OCI-M2 (cell line): ENCODE results near the gene CHAC1.
"Not testable (repeated sequence)": the region's sequence is repeated elsewhere in the genome, so short reads cannot be mapped to it uniquely, and the experiment has no call there.

Source experiments
- DNase-seq: peaks from one replicate; lab custom pipeline; 2025; ENCODE audit not compliant: unreplicated experiment; lab: John Stamatoyannopoulos, UW

CHAC1 gene

DNA sequence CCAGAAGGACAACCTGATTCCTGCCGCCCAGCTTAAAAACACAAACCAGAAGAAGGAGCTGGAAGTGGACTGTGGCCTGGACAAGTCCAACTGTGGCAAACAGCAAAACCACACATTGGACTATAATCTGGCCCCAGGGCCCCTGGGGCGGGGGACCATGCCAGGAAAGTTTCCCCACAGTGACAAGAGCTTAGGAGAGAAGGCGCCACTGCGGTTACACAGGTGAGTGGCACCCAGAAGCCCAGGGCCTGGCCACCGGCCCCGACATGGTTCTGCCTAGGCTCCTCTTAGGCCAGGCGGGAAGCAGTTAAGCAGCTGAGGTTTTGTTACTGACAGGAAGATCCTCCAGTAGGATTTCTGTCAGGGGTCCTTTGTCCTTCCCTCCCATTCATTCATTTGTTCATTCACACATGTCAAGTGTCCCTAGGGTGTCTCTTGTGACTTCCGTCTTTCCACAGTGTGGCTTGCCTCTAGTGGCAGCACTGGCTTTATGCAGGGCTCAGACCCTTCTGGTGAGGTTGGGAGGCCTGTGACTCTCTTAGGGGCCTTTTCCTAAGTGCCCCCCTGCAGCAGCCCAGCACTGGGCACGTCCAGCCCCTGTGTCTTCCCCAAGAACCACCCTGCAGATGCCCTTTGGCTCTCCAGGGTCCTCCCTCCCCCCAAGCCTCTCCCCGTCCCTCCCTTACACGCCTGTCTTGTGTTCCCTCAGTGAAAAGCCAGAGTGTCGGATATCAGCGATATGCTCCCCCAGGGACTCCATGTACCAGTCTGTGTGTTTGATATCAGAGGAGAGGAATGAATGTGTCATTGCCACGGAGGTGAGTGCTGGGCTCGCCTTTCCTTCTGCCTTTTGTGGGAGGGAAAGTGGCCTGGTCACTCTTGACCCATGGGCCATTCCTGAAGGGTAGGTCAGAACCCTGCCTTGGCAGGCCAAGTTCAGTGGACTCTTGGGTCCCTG, 16.3 kb upstream of the CHAC1 start:
- DNase-seq, result no peak

DNA sequence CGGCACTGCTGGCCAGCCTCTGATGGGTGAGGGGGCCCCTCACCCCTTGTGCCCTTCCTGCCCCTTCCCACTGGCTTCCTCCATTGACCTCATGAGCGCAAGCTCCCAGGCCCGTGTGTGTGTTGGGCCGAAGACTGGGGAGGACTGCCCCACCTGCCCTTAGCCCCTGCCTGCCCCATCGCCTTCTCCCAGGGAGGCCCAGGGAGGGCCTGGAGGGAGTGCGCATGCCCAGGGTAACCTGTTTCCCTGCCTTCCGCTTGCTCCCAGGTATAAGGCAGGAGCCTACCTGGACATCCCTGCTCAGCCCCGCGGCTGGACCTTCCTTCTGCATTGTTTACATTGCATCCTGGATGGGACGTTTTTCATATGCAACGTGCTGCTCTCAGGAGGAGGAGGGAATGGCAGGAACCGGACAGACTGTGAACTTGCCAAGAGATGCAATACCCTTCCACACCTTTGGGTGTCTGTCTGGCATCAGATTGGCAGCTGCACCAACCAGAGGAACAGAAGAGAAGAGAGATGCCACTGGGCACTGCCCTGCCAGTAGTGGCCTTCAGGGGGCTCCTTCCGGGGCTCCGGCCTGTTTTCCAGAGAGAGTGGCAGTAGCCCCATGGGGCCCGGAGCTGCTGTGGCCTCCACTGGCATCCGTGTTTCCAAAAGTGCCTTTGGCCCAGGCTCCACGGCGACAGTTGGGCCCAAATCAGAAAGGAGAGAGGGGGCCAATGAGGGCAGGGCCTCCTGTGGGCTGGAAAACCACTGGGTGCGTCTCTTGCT, 15.3 kb upstream of the CHAC1 start:
- DNase-seq, result no peak

DNA sequence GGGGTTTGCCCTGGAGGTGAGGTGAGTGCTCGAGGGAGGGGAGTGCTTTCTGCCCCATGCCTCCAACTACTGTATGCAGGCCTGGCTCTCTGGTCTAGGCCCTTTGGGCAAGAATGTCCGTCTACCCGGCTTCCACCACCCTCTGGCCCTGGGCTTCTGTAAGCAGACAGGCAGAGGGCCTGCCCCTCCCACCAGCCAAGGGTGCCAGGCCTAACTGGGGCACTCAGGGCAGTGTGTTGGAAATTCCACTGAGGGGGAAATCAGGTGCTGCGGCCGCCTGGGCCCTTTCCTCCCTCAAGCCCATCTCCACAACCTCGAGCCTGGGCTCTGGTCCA, 14.8 kb upstream of the CHAC1 start:
- no peak for DNase-seq

DNA sequence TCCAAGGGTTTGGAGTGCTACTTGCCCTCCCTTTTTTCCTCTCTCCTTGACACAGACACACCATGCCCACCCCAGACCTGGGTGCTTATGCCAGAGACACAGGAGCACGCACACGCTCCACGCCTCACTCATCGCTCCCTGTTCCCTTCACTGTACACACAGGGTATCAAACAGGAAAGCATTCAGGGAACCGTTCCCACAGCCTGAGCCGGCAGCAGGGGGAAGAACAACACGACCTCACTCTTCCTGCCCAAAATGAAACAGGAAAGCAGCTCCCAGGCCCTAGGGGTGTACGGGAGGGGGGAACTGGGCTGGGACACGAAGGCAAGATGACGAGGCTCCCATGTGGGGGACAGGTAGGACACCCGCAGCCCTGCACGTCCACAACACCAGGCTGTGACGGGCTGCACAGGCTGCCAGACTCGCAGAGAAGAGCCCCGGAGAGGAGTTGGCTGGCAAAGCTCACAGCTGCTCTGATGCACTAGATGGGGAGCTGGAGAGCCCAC, 12.9 kb upstream of the CHAC1 start:
- DNase-seq, result no peak

DNA sequence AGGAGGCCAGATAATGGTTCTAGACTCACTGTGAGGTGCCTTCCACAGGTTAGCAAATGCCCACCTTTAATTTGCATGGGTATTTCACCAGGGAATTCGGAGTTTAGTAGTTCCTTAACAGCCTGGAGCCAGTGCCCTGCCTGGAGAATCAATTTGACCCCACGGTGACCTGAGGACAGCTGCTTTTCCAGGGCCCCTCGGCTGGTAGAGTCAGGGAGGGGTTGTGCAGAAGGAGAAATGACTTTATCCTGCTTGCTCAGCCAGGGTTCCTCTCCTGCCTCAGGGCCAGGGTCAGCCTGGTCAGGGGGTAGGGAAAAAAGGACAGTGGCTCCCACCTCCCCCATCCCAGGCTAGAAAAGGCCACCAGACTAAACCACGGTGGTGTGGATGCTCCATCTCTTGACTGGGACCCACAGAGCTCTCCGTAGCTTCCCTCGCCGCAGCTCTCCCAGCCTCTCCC, 12.2 kb upstream of the CHAC1 start:
- no peak for DNase-seq

DNA sequence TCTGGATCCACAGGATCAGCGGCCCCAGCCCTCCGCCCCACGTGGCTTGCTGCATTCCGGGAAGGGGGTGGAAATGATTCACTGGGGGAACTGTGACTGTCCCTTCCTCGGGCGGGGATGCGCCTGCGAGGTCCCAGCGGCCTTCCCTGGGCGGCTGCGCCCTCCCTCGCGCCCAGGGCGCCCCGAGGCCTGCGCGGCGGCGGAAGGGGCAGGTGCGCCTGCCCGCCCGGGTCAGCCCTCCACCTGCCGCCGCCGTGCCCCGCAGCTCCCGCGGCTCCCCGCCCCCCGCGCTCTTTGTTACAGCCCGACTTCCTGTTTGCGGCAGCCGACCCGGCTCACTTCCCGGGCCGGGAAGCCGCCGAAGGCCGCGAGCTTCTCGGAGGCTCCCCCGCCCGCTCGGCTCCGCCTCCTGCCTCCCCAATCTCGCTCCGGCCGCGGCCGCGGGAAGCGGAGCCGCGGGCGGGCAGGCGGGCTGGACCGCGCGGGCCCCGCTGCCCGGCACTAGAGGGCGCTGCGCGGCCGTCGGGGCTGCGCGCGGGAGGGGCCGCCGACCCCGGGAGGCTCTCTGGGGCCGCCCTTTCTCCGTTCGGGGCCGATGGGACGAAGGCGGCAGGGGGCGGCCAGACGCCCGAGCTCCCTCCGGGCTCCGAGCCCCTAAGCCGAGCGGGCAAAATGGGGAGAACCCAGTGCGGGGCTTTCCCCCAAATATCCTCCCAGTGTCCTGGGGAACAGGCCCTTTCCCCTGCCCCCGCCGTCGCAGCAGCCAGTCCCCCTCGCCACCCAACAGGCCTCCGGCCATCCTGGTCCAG, 11.5 kb upstream of the CHAC1 start:
- DNase-seq, result no peak

DNA sequence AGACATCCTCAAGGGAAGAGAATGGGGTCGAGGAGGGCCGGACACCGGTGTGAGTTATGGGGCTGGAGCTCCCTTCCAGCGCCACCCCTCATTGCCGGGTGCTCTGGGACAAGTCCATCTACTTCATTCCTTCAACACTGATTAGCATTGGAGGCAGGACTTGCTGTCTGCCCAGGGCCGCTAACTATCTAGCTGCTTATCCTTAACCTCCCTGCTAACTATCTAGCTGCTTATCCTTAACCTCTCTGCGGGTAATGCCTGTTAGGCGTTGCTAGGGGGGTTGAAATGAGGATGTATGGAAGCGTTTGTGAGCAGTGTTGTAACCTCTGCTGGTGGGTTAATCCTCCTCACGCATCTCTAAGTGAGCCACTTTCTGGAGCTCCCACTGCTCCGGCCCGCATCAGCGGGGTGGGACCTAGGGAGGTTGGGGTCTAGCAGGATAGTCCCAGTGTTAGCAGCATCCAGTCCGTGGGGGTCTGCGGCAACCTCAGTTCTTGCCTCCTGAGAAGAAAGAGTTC, 10.9 kb upstream of the CHAC1 start:
- no peak for DNase-seq

DNA sequence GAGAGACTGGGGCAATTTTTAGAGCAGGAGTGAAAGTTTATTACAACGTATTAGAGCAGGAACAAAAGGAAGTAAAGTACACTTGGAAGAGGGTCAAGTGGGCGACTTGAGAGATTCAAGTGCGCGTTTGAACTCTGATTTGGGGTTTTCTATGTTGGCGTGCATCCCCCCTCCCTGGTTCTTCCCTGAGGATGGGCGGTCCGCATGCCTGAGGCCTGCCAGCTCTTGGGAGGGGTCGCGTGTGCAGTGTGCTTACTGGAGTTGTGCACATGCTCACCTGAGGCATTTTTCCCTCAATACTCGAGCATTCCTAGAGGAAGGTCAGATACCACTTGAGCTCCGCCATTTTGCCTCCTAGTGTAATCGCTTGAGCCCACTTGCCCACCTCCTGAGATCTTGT, 10.4 kb upstream of the CHAC1 start:
- DNase-seq, result no peak

DNA sequence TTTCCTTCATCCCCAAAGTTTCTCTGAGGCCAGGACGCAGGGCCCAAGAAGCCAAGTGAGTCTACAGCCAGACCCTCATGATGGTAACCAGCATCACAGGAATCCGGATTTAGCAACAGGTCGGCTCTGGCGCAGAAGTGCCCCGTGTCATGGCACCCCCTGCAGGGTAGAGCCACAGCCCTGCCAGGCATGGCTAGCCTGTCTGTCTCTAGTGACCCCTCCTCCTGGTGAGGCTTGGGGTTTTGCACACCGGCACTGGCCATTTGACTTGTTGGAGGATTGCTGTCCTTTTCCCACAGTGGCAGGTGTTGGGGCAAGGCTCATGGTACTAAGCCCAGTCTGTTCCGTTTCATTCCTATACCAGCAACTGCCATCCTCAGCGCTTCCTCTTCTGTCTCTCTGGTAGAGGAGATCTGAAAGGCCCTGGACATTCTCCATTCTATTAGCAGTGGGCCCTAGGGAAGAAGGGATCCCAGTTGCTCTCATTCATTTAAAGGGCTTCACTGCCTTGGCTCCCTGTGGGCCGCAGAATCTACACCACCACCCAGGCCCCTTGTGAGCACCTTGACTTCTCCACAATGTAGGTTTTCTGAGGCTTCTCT, 9.4 kb upstream of the CHAC1 start:
- DNase-seq, result no peak

DNA sequence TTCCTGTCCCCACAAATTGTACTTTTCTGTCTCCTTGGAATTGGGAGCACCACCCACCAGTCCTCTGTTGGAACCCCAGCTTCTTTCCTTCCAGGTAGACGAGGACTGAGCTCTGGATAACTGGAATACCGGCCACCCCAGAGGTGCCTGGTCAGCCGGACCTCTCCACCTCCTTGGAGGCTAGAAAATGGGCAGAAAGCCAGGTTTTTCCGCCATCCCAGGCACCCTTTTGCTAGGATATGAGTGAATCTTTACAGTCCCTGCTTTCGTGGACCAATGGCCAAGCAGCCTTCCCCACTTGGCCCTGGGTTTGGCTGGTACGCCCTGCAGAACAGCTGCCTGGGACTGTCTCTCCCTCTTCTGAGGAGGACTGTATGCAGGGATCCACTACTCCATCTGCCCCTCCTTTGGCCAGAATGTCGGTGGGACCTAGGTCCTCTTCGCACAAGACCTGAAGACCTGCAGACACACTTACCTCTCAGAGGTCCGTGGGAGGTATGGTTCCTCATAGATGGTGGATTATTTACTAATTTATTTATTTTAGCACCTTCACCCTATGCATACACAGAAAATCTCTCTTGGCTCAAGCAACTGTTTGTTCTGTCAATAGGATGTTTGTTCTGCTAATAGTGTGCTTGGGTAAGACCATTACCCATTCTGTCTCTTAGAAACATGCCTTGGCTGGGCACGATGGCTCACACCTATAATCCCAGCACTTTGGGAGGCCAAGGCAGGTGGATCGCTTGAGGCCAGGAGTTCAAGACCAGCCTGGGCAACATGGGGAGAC, 8.6 kb upstream of the CHAC1 start:
- DNase-seq, result no peak

DNA sequence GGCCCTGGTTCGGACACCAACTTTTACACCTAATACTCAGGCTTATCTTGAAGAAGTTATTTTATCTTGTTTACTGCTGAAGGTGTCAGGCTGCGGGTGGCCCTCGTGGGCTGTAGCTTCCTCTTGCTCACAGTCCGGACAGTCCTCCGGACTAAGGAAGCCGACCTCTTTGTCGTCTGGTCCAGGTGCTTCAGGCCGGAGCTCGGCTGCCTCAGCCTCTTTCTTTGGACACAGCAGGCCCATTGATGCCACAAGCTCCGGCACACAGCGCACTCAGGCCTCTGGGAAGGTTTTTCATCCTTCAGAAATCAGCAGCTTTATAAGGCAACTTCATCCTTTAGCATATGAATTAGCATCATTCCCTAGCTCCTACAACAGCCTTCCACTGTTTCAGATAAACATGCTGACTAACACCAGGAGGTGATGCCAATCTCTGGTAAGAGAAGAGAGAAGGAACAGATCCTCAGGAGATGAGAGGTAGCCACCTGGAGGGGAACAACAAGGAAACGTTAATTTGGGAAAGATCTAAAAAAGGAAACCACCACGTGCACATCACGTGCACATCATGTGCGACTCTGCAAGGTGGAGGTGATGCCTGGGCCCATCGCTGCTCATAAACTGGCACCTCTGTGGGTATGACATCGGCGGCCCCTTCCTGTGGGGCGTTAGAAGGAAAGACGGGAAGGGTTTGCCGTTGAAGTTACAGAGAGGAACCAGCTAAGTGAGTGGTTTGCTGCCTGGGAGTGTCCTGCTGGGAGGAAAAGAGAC, 4.4 kb upstream of the CHAC1 start:
- DNase-seq, result no peak

DNA sequence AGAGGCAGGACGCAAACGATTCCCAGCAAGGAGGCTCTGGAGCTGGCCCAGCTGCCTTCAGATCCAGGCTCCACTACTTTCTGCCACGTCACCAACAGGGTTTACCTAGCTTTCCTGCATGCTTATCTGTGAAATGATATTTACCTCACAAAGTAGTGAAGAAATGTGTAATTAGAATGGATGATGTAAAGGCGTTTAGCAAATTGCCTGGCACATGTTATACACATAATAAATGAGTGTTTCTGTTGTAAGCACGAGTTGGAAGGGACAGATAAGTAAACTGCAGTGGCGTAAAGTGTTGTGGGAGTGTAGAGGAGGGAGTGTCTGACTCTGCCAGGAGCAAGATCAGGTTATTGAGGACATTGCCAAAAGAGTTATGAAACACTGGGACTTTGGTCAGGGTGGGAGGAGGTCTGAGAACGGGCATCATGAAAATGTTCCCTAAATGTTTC, 3.5 kb upstream of the CHAC1 start:
- no peak for DNase-seq

DNA sequence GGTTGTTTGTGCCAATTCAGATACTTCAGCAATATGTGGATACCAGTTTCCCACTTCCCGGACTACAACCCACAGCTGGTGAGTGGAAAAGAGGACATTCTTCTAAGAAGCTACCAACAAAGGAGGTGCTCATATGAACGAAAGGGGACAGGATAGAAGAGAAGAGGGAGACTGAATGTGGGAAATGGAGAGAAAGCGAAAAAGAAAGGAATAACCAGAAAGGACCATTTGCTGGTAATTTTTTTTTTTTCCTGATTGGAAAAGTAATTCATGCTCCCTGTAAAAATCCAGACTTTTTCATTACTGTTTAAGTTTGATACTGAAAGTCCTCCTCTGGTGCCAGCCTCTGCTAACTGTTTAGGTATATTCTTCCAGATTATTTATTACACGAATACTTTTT, 1.5 kb upstream of the CHAC1 start:
- no peak for DNase-seq

DNA sequence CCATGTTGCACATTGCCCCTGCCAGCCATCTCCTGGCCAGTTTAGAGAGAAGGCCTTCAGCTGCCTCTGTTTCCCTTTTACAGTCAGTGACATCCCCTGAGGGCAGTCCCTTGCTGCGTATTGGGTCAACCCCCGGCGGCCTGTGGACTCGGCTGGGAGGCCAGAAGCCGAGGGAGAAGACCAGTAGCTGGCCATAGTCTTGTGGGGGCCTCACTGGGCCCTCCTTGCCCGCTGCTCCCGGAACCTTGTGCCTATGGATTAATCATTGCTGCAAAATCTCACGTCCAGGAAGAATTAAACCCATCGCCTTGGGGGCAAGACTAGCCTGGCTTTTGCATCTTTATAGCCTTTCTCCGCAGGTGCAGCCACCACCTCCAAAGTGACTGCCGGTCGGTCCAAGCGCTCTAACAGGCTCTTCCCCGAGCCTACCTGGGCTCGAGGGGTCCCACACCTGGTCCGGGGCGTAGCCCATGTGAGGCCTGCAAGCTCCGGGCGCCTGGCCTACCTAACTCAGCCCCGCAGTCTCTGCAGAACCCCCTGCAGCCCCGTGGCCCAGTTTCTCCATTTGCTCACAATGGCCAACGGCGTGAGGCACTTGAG, 870 bp upstream of the CHAC1 start:
- DNase-seq, result no peak

DNA sequence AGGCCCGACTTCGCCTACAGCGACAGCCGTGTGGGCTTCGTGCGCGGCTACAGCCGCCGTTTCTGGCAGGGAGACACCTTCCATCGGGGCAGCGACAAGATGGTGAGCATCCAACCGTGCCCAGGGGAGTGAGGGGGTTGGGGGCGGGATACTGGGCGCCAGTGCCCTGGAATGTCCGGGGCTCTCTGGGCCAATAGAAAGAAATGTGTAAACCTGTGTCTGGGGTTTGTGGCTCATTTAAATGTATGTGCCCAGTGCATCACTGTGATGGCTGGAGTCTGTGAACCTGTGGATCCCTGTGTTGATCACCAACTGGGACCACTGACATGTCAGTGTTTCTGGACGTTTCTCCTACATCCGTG, 423 bp downstream of the CHAC1 start:
- no peak for DNase-seq

DNA sequence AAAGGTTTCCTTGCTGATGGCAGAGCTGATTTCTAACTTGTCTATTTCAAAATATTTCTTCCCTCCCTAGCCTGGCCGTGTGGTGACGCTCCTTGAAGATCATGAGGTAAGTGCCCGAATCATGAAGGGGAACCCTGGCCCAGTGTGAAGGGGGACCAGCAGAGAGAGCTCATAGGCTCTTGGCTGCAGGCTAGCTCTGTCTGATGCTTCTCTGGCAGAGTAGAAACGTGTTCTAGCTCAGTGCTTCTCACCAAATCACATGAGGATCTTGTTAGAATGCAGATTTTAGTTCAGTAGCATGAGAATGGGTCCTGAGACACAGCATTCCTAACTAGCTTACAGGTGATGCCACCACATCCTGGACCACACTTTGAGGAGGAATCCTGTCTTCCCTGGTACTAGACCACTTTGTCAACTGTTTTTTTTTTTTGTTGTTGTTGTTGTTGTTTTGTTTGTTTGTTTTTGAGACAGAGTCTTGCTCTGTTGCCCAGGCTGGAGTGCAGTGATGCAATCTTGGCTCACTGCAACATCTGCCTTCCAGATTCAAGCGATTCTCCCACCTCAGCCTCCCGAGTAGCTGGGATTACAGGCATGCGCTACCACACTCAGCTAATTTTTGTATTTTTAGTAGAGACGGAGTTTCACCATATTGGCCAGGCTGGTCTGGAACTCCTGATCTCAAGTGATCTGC, 1.0 kb downstream of the CHAC1 start:
- not testable (repeated sequence) for DNase-seq

DNA sequence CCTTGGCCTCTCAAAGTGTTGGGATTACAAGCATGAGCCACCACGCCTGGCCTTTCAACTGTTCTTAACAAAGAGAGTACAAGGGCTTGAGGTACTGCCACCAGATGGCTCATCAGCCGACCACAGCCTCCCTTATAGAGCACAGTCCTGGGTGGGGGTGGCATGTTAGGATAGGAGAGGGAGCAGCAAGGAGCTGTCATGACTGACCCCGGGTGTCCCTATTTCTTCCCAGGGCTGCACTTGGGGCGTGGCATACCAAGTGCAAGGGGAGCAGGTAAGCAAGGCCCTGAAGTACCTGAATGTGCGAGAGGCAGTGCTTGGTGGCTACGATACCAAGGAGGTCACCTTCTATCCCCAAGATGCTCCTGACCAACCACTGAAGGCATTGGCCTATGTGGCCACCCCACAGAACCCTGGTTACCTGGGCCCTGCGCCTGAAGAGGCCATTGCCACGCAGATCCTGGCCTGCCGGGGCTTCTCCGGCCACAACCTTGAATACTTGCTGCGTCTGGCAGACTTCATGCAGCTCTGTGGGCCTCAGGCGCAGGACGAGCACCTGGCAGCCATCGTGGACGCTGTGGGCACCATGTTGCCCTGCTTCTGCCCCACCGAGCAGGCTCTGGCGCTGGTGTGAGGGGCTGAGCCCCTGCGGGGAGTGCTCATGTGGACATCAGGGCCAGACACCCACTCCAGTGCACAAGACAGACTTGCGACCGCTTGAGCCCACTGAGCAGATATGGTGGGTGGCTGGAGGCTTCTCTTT, 2.1 kb downstream of the CHAC1 start:
- DNase-seq, result no peak
